ENCODE measurements around the gene SIAH3. TPM values are rescaled to one million over a fixed set of nuclear protein-coding genes. Genes with fewer than 3 reads are reported as not detected.

Gene SIAH3
- total and polyA plus RNA-seq, 4 donors = 3.5 to 15.1 (median 12.4) TPM

- no peaks in the 10 kb centered on the region for H3K27me3 ChIP-seq (ENCODE audit: control insufficient read depth, insufficient read depth, low read length)
- no peaks in the 10 kb centered on the region for H3K36me3 ChIP-seq (ENCODE audit: control insufficient read depth, insufficient read depth, low read length)
- H3K4me1 ChIP-seq (ENCODE audit: control insufficient read depth, insufficient read depth, low read length) = peaks cover 2% of the 10 kb centered on the region
- no peak overlapping the region for H3K27ac ChIP-seq (ENCODE audit: low read depth, low read length)
- H3K4me3 ChIP-seq (ENCODE audit: low read depth, low read length) = no peak overlapping the region
- H3K9me3 ChIP-seq (ENCODE audit: control insufficient read depth, insufficient read depth, low read length) = no peaks in the 10 kb centered on the region
- WGBS (ENCODE audit: insufficient coverage) = 50% methylated on average over 2 of the region's 6 CpGs
- DNase-seq (ENCODE audit: low read depth in 4 of 6, low spot score in 6 of 6) = no peak
Observed at GRCh38 chr13:45828256-45828968, 23.1 kb downstream of the SIAH3 start.

- H3K36me3 ChIP-seq (ENCODE audit: control insufficient read depth, insufficient read depth, low read length) = no peaks in the 10 kb centered on the region
- peaks cover 2% of the 10 kb centered on the region for H3K4me1 ChIP-seq (ENCODE audit: control insufficient read depth, insufficient read depth, low read length)
- no peaks in the 10 kb centered on the region for H3K27me3 ChIP-seq (ENCODE audit: control insufficient read depth, insufficient read depth, low read length)
- no peak for DNase-seq (ENCODE audit: low read depth in 4 of 6, low spot score in 6 of 6)
- H3K27ac ChIP-seq (ENCODE audit: low read depth, low read length) = no peak overlapping the region
- H3K4me3 ChIP-seq (ENCODE audit: low read depth, low read length) = no peak overlapping the region
- H3K9me3 ChIP-seq (ENCODE audit: control insufficient read depth, insufficient read depth, low read length) = no peaks in the 10 kb centered on the region
Observed at GRCh38 chr13:45827318-45827717, 24.2 kb downstream of the SIAH3 start.

GRCh38 chr13:45826731-45827130, 24.8 kb downstream of the SIAH3 start:
- WGBS (ENCODE audit: insufficient coverage) = 79% methylated on average over 5 of the region's 5 CpGs
- no peak for DNase-seq (ENCODE audit: low read depth in 4 of 6, low spot score in 6 of 6)
- Histone ChIP-seq H3K9me3 (ENCODE audit: control insufficient read depth, insufficient read depth, low read length) (no peaks in the 10 kb centered on the region), H3K27ac (ENCODE audit: low read depth, low read length) (no peak overlapping the region), H3K4me3 (ENCODE audit: low read depth, low read length) (no peak overlapping the region), H3K4me1 (ENCODE audit: control insufficient read depth, insufficient read depth, low read length) (peaks cover 2% of the 10 kb centered on the region), H3K36me3 (ENCODE audit: control insufficient read depth, insufficient read depth, low read length) (no peaks in the 10 kb centered on the region), H3K27me3 (ENCODE audit: control insufficient read depth, insufficient read depth, low read length) (no peaks in the 10 kb centered on the region)

GRCh38 chr13:45825387-45825650, 26.2 kb downstream of the SIAH3 start:
- Histone ChIP-seq H3K4me3 (ENCODE audit: low read depth, low read length) (no peak overlapping the region), H3K27ac (ENCODE audit: low read depth, low read length) (no peak overlapping the region), H3K9me3 (ENCODE audit: control insufficient read depth, insufficient read depth, low read length) (no peaks in the 10 kb centered on the region), H3K4me1 (ENCODE audit: control insufficient read depth, insufficient read depth, low read length) (peaks cover 2% of the 10 kb centered on the region), H3K27me3 (ENCODE audit: control insufficient read depth, insufficient read depth, low read length) (no peaks in the 10 kb centered on the region), H3K36me3 (ENCODE audit: control insufficient read depth, insufficient read depth, low read length) (no peaks in the 10 kb centered on the region)
- WGBS (ENCODE audit: insufficient coverage) = no CpG with 5 or more reads among the region's 4 CpGs
- DNase-seq (ENCODE audit: low read depth in 4 of 6, low spot score in 6 of 6) = no peak

GRCh38 chr13:45823583-45823982, 28.0 kb downstream of the SIAH3 start:
- H3K27ac ChIP-seq (ENCODE audit: low read depth, low read length) = no peak overlapping the region
- no peaks in the 10 kb centered on the region for H3K9me3 ChIP-seq (ENCODE audit: control insufficient read depth, insufficient read depth, low read length)
- DNase-seq (ENCODE audit: low read depth in 4 of 6, low spot score in 6 of 6) = no peak
- no peak overlapping the region for H3K4me3 ChIP-seq (ENCODE audit: low read depth, low read length)
- peaks cover 2% of the 10 kb centered on the region for H3K4me1 ChIP-seq (ENCODE audit: control insufficient read depth, insufficient read depth, low read length)
- no peaks in the 10 kb centered on the region for H3K36me3 ChIP-seq (ENCODE audit: control insufficient read depth, insufficient read depth, low read length)
- no peaks in the 10 kb centered on the region for H3K27me3 ChIP-seq (ENCODE audit: control insufficient read depth, insufficient read depth, low read length)

GRCh38 chr13:45821811-45822210, 29.7 kb downstream of the SIAH3 start:
- no peak overlapping the region for H3K4me3 ChIP-seq (ENCODE audit: low read depth, low read length)
- no peak overlapping the region for H3K27ac ChIP-seq (ENCODE audit: low read depth, low read length)
- no peaks in the 10 kb centered on the region for H3K9me3 ChIP-seq (ENCODE audit: control insufficient read depth, insufficient read depth, low read length)
- peaks cover 2% of the 10 kb centered on the region for H3K4me1 ChIP-seq (ENCODE audit: control insufficient read depth, insufficient read depth, low read length)
- H3K36me3 ChIP-seq (ENCODE audit: control insufficient read depth, insufficient read depth, low read length) = no peaks in the 10 kb centered on the region
- WGBS (ENCODE audit: insufficient coverage) = 68% methylated on average over 5 of the region's 6 CpGs
- DNase-seq (ENCODE audit: low read depth in 4 of 6, low spot score in 6 of 6) = no peak
- no peaks in the 10 kb centered on the region for H3K27me3 ChIP-seq (ENCODE audit: control insufficient read depth, insufficient read depth, low read length)

- Histone ChIP-seq H3K4me3 (ENCODE audit: low read depth, low read length) (no peak overlapping the region), H3K27ac (ENCODE audit: low read depth, low read length) (no peak overlapping the region), H3K36me3 (ENCODE audit: control insufficient read depth, insufficient read depth, low read length) (no peaks in the 10 kb centered on the region), H3K27me3 (ENCODE audit: control insufficient read depth, insufficient read depth, low read length) (no peaks in the 10 kb centered on the region), H3K9me3 (ENCODE audit: control insufficient read depth, insufficient read depth, low read length) (no peaks in the 10 kb centered on the region), H3K4me1 (ENCODE audit: control insufficient read depth, insufficient read depth, low read length) (peaks cover 2% of the 10 kb centered on the region)
- WGBS (ENCODE audit: insufficient coverage) = 87% methylated on average over 16 of the region's 18 CpGs
- DNase-seq (ENCODE audit: low read depth in 4 of 6, low spot score in 6 of 6) = no peak
Observed at GRCh38 chr13:45820106-45820838, 31.3 kb downstream of the SIAH3 start.

- Histone ChIP-seq H3K4me3 (ENCODE audit: low read depth, low read length) (no peak overlapping the region), H3K36me3 (ENCODE audit: control insufficient read depth, insufficient read depth, low read length) (no peaks in the 10 kb centered on the region), H3K27ac (ENCODE audit: low read depth, low read length) (no peak overlapping the region), H3K4me1 (ENCODE audit: control insufficient read depth, insufficient read depth, low read length) (peaks cover 5% of the 10 kb centered on the region), H3K27me3 (ENCODE audit: control insufficient read depth, insufficient read depth, low read length) (no peaks in the 10 kb centered on the region), H3K9me3 (ENCODE audit: control insufficient read depth, insufficient read depth, low read length) (no peaks in the 10 kb centered on the region)
- DNase-seq (ENCODE audit: low read depth in 4 of 6, low spot score in 6 of 6) = no peak
- 100% methylated on average over 1 of the region's 2 CpGs for WGBS (ENCODE audit: insufficient coverage)
Observed at GRCh38 chr13:45817833-45818232, 33.7 kb downstream of the SIAH3 start.

GRCh38 chr13:45816427-45816826, 35.1 kb downstream of the SIAH3 start:
- Histone ChIP-seq H3K27ac (ENCODE audit: low read depth, low read length) (no peak overlapping the region), H3K4me3 (ENCODE audit: low read depth, low read length) (no peak overlapping the region), H3K36me3 (ENCODE audit: control insufficient read depth, insufficient read depth, low read length) (no peaks in the 10 kb centered on the region), H3K4me1 (ENCODE audit: control insufficient read depth, insufficient read depth, low read length) (peaks cover 4% of the 10 kb centered on the region), H3K9me3 (ENCODE audit: control insufficient read depth, insufficient read depth, low read length) (no peaks in the 10 kb centered on the region), H3K27me3 (ENCODE audit: control insufficient read depth, insufficient read depth, low read length) (no peaks in the 10 kb centered on the region)
- WGBS (ENCODE audit: insufficient coverage) = 68% methylated on average over 3 of the region's 6 CpGs
- DNase-seq (ENCODE audit: low read depth in 4 of 6, low spot score in 6 of 6) = no peak

GRCh38 chr13:45812695-45813372, 38.7 kb downstream of the SIAH3 start:
- DNase-seq (ENCODE audit: low read depth in 4 of 6, low spot score in 6 of 6) = no peak
- H3K9me3 ChIP-seq (ENCODE audit: control insufficient read depth, insufficient read depth, low read length) = no peaks in the 10 kb centered on the region
- no peaks in the 10 kb centered on the region for H3K36me3 ChIP-seq (ENCODE audit: control insufficient read depth, insufficient read depth, low read length)
- no peak overlapping the region for H3K4me3 ChIP-seq (ENCODE audit: low read depth, low read length)
- WGBS (ENCODE audit: insufficient coverage) = 86% methylated on average over 6 of the region's 6 CpGs
- H3K4me1 ChIP-seq (ENCODE audit: control insufficient read depth, insufficient read depth, low read length) = peaks cover 4% of the 10 kb centered on the region
- H3K27ac ChIP-seq (ENCODE audit: low read depth, low read length) = no peak overlapping the region
- H3K27me3 ChIP-seq (ENCODE audit: control insufficient read depth, insufficient read depth, low read length) = no peaks in the 10 kb centered on the region

Measured in spinal cord (tissue), 10 donors.